HepG2 (cell line): ENCODE data around the gene ANKS1B. TPM values are rescaled to one million over a fixed set of nuclear protein-coding genes. Genes with fewer than 3 reads are reported as not detected.

ENCODE experiments used
- ATAC-seq: fragments of 200-7000 bp; cut with Tn5 transposase; 3 replicates; pipeline ENCODE4 v1.9.1; 2020; ENCODE audit warnings: mild to moderate bottlenecking, moderate library complexity
- BruUV-seq: library from RNA; stranded (reverse); fragments of 400-500 nt; replicated peaks from 2 replicates; lab custom pipeline; 2021; lab: Mats Ljungman, UMichigan
- CTCF ChIA-PET: fragments of 300-600 bp; formaldehyde crosslinking; extraction: SDS; loops from one replicate; lab custom pipeline; 2021; ENCODE audit warnings: low total read pairs, inconsistent platforms, low intra/inter-chr PET ratio; lab: Yijun Ruan, JAX
- POLR2A ChIA-PET: fragments of 350-600 bp; sonication (Branson Sonifier 250); formaldehyde crosslinking; loops from one replicate; lab custom pipeline; 2020; ENCODE audit warnings: antibody characterized with exemption, inconsistent platforms; lab: Yijun Ruan, JAX
- DNase-seq: peaks from one replicate; pipeline ENCODE4 v3.0.0-alpha.2; 2015; ENCODE audit warnings: low spot score
- FAIRE-seq: peaks from 3 replicates; lab custom pipeline; 2011; peaks lifted over from hg19 to GRCh38; lab: Jason Lieb, UNC
- H2AFZ ChIP-seq: one replicate; pipeline ENCODE4 v1.6.1; 2011; ENCODE audit warnings: low read length, inconsistent platforms
- H3K27ac ChIP-seq: fragments of 300-600 bp; 3 replicates; pipeline ENCODE4 v1.8.0; 2011; ENCODE audit warnings: mixed run types, mild to moderate bottlenecking, mixed read lengths, low read length, inconsistent platforms; ENCODE audit not compliant: insufficient read depth; ENCODE audit errors: extremely low read length
- H3K27me3 ChIP-seq, 2 experiments: fragments of 200-600 bp in 1 of 2; 2 replicates in 1 of 2; 3 replicates in 1 of 2; pipeline versions ENCODE4 v1.6.0 to v1.8.0; 2011; ENCODE audit warnings: low read length in 2 of 2, mild to moderate bottlenecking in 2 of 2, moderate library complexity in 2 of 2, inconsistent platforms in 1 of 2; ENCODE audit not compliant: insufficient read depth in 2 of 2, control insufficient read depth in 1 of 2
- H3K36me3 ChIP-seq, 2 experiments: fragments of 200-600 bp in 1 of 2; replicated peaks in 1 of 2; 2 replicates in 1 of 2; 3 replicates in 1 of 2; pipeline versions ENCODE4 v1.5.1 to v1.8.0; 2011; ENCODE audit warnings: low read length in 2 of 2, inconsistent platforms in 1 of 2; ENCODE audit not compliant: insufficient read depth in 2 of 2, control insufficient read depth in 1 of 2
- H3K4me1 ChIP-seq: 2 replicates; pipeline ENCODE4 v1.5.1; 2012; ENCODE audit warnings: low read length, inconsistent platforms; ENCODE audit not compliant: insufficient read depth
- H3K4me2 ChIP-seq: 2 replicates; pipeline ENCODE4 v1.6.0; 2011; ENCODE audit warnings: low read depth, low read length, inconsistent platforms
- H3K4me3 ChIP-seq, 3 experiments: fragments of 200-600 bp in 1 of 3; sonication (generic), shearing (Covaris generic) in 1 of 3; replicated peaks in 1 of 3; 2 replicates each; pipeline ENCODE4 v1.5.1; 2011 to 2016; ENCODE audit warnings: low read length in 3 of 3, inconsistent platforms in 2 of 3, low read depth in 2 of 3, mild to moderate bottlenecking in 2 of 3, control low read depth in 1 of 3, mixed read lengths in 1 of 3; ENCODE audit not compliant: insufficient read depth in 1 of 3
- H3K79me2 ChIP-seq: one replicate; pipeline ENCODE4 v1.6.1; 2011; ENCODE audit warnings: low read length, inconsistent platforms; ENCODE audit not compliant: insufficient read depth
- H3K9ac ChIP-seq: 2 replicates; pipeline ENCODE4 v1.6.0; 2011; ENCODE audit warnings: mild to moderate bottlenecking, low read depth, low read length, inconsistent platforms; ENCODE audit not compliant: insufficient read depth
- H3K9me3 ChIP-seq: 2 replicates; pipeline ENCODE4 v1.5.1; 2012; ENCODE audit warnings: mild to moderate bottlenecking, low read length
- H4K20me1 ChIP-seq: 2 replicates; pipeline ENCODE4 v1.6.0; 2011; ENCODE audit warnings: inconsistent platforms, mild to moderate bottlenecking, low read length, moderate library complexity; ENCODE audit not compliant: insufficient read depth
- CBX5 ChIP-seq: sonication (generic); formaldehyde crosslinking; IDR thresholded peaks from 2 replicates; pipeline ENCODE4 v1.4.0; 2020; ENCODE audit warnings: missing genetic modification reagents, borderline replicate concordance
- HMG20A ChIP-seq: IDR thresholded peaks from 2 replicates; pipeline ENCODE4 v1.6.1; 2016; ENCODE audit warnings: borderline replicate concordance
- SIX4 ChIP-seq: sonication (generic); formaldehyde crosslinking; IDR thresholded peaks from 2 replicates; pipeline ENCODE4 v1.4.0; 2020; ENCODE audit warnings: missing genetic modification reagents
- ZNF44 ChIP-seq: sonication (generic); formaldehyde crosslinking; IDR thresholded peaks from 2 replicates; pipeline ENCODE4 v1.5.1; 2020; ENCODE audit warnings: mild to moderate bottlenecking, missing genetic modification reagents
- ZNF674 ChIP-seq: sonication (generic); formaldehyde crosslinking; IDR thresholded peaks from 2 replicates; pipeline ENCODE4 v1.5.0; 2020; ENCODE audit warnings: low read depth, mild to moderate bottlenecking, missing genetic modification reagents
- ZNF678 ChIP-seq: sonication (generic); formaldehyde crosslinking; IDR thresholded peaks from 2 replicates; pipeline ENCODE4 v1.4.0; 2020; ENCODE audit warnings: mild to moderate bottlenecking, missing genetic modification reagents
- ZNF747 ChIP-seq: sonication (generic); formaldehyde crosslinking; IDR thresholded peaks from 2 replicates; pipeline ENCODE4 v1.8.1; 2023; ENCODE audit warnings: missing genetic modification reagents, mild to moderate bottlenecking, borderline replicate concordance
- WGBS: methylation state at CpG from one replicate; pipeline ENCODE4 v1.1.6; 2017; ENCODE audit warnings: low lambda C conversion rate; 5-methylcytosine and 5-hydroxymethylcytosine counted together
- in situ Hi-C: cut with HindIII; loops from 2 replicates; pipeline ENCODE4 v1.10.0; 2017; ENCODE audit warnings: low pct_unique_long_range_greater_than_20kb; ENCODE audit not compliant: extremely low pct_ligation_motif_present
- intact Hi-C: fragments of 100-400 bp; cut with micrococcal nuclease; formaldehyde crosslinking; loops from one replicate; pipeline ENCODE4 v1.10.0; 2022; ENCODE audit not compliant: unreplicated experiment
- polyA plus RNA-seq, 8 experiments: library from polyadenylated mRNA; depleted of rRNA in 3 of 8; stranded (reverse) in 7 of 8; unstranded in 1 of 8; fragments of >200 nt; fragmentation: Illumina TruSeq in 4 of 8; extraction: Trizol in 4 of 8; gene quantifications; 2 replicates each; pipeline versions ENCODE4 v1.2.1 to v1.2.3, GENCODE V29; 2011 to 2016; ENCODE audit warnings: low read depth in 4 of 8, missing spikeins in 1 of 8, mixed read lengths in 1 of 8; ENCODE audit not compliant: insufficient read depth in 1 of 8
- total RNA-seq, 5 experiments: library from RNA; depleted of rRNA; stranded (reverse); fragments of >200 nt; fragmentation: Illumina TruSeq; extraction: Trizol; gene quantifications; 2 replicates each; pipeline ENCODE4 v1.2.3, GENCODE V29; 2016; ENCODE audit warnings: low read depth in 1 of 5
- TF ChIP-seq, protein P1 (sequence below): sonication (generic); formaldehyde crosslinking; IDR thresholded peaks from 2 replicates; pipeline ENCODE4 v1.5.0; 2020; ENCODE audit warnings: mild to moderate bottlenecking, missing genetic modification reagents

The ANKS1B gene
- total and polyA plus RNA-seq, 2 of the 13 experiments (the other 11 are each of a cell fraction or from before 2014, with no cell fraction given) = 0.15 TPM; not detected in 1

DNA sequence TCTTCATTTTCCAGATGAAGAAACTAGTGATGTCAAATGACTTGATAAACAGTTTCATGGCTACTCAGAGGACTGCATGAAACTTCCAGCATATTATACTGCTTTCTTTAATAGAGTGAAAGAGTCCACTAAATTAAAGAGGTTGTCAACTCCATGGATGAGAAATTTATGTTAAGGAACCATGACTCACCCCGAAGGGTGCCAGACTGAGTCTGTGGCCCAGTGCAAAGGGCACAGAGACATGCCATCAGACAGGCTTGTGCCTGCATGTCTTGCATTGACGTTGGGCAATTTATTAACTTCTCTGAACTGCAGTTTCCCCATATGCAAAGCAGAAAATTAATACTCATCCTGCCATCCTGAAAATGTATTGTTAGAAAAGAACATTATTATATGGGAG lies 957.3 kb downstream of the ANKS1B start:
- BruUV-seq = no TSS peak
- no peak for FAIRE-seq
- TF ChIP-seq HMG20A (CRISPR knock-in tag) (no peak), CBX5 (CRISPR knock-in tag) (no peak)
- CTCF ChIA-PET = no interaction called here
- no peaks in the 10 kb centered on the region for H3K27me3 ChIP-seq
- WGBS = 0% methylated on average over 2 of the region's 2 CpGs
- intact Hi-C loops (no loop called here), in situ Hi-C loops (loop anchor here (25.0 kb wide), 1 partner anchor 735 kb away; no protein-coding TSS in a partner anchor)
- H3K27ac ChIP-seq = no peak overlapping the region
- H3K9ac ChIP-seq = no peak overlapping the region
- POLR2A ChIA-PET = no interaction called here
- no peaks in the 10 kb centered on the region for H3K79me2 ChIP-seq
- no peak for DNase-seq
- H2AFZ ChIP-seq = no peak overlapping the region
- H3K36me3 ChIP-seq = no peaks in the 10 kb centered on the region
- no peak overlapping the region for H3K4me2 ChIP-seq
- no peak overlapping the region for H3K4me3 ChIP-seq
- H3K9me3 ChIP-seq = no peaks in the 10 kb centered on the region
- no peak for ATAC-seq
- H4K20me1 ChIP-seq = no peaks in the 10 kb centered on the region
- no peaks in the 10 kb centered on the region for H3K4me1 ChIP-seq

GRCh38 chr12:99027055-99027393 lies 957.7 kb downstream of the ANKS1B start:
- CTCF ChIA-PET = no interaction called here
- BruUV-seq = no TSS peak
- H2AFZ ChIP-seq = no peak overlapping the region
- TF ChIP-seq, protein P1, sequence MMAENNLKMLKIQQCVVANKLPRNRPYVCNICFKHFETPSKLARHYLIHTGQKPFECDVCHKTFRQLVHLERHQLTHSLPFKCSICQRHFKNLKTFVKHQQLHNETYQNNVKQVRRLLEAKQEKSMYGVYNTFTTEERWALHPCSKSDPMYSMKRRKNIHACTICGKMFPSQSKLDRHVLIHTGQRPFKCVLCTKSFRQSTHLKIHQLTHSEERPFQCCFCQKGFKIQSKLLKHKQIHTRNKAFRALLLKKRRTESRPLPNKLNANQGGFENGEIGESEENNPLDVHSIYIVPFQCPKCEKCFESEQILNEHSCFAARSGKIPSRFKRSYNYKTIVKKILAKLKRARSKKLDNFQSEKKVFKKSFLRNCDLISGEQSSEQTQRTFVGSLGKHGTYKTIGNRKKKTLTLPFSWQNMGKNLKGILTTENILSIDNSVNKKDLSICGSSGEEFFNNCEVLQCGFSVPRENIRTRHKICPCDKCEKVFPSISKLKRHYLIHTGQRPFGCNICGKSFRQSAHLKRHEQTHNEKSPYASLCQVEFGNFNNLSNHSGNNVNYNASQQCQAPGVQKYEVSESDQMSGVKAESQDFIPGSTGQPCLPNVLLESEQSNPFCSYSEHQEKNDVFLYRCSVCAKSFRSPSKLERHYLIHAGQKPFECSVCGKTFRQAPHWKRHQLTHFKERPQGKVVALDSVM = no peak
- TF ChIP-seq ZNF44 (no peak), ZNF747 (CRISPR knock-in tag) (no peak), ZNF674 (no peak), ZNF678 (CRISPR knock-in tag) (no peak), SIX4 (CRISPR knock-in tag) (no peak)

More at GRCh38 chr12:99027055-99027393, 957.7 kb downstream of the ANKS1B start:
- FAIRE-seq = no peak
- 0% methylated on average over 2 of the region's 2 CpGs for WGBS
- Histone ChIP-seq H3K4me3 (no peak overlapping the region), H3K4me2 (no peak overlapping the region), H4K20me1 (no peaks in the 10 kb centered on the region), H3K36me3 (no peaks in the 10 kb centered on the region), H3K9me3 (no peaks in the 10 kb centered on the region), H3K79me2 (no peaks in the 10 kb centered on the region), H3K27me3 (no peaks in the 10 kb centered on the region), H3K9ac (no peak overlapping the region), H3K4me1 (no peaks in the 10 kb centered on the region), H3K27ac (no peak overlapping the region)
- in situ Hi-C loops (loop anchor here (25.0 kb wide), 1 partner anchor 735 kb away; no protein-coding TSS in a partner anchor), intact Hi-C loops (no loop called here)
- no peak for ATAC-seq
- no peak for DNase-seq
- POLR2A ChIA-PET = no interaction called here
